GM18870 (cell line): ENCODE data around the gene SERPINA12.
"Not testable (repeated sequence)": the region's sequence is repeated elsewhere in the genome, so short reads cannot be mapped to it uniquely, and the experiment has no call there.

Experiments
- ATAC-seq: cut with Tn5 transposase; IDR thresholded peaks from one replicate; pipeline ENCODE4 v1.9.1; 2021; ENCODE audit warnings: moderate library complexity; ENCODE audit not compliant: unreplicated experiment

The SERPINA12 gene

DNA sequence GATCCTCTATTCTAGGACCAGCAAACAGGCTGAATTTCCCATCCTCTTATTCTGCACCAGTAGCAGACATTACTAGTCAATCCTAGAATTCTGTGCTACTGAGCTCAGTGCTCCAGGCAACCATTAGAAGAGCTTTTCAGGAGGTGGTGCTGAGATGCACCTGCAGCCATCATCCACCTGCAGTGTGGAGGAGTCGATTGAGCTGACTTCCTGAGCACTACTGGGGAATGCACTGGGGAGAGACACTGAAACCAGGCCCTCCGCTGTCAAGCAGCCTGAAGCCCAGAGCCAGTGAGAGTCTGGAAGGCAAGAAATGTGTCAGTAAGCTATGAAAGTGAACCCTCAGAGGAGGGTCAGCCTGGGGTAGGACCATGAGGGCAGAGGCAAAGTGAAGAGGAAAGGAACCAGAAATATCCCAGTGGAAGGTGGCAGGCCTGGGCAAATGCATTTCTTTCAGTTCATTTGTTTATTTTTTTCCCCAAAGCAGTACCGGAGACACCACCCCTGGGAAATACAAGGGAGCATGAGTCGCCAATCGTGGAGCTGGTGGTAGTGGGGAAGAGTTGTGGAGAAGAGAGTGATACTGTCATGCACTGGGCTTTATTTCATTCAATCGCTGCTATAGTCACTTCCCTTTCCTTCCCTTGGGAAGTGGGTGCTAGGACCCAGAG, 28.9 kb upstream of the SERPINA12 start:
- ATAC-seq, result no peak

DNA sequence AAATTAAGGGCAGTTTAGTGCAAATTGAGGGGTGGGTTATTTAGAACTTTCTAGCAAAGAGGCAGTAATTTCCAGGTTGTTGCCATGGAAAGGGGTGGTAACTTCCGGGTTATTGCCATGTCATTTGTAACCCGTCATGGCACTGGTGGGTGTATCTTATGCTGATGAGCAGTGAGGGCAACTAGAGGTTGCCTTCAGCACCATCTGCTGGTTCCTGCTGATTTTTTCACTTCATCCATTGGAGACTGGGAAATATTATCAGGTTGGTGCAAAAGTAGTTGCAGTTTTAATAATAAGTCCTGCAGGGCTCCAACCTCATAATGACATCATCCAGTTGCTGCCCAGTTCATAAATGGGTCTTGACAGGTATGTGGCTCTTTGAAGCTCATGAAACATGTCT, 27.6 kb upstream of the SERPINA12 start:
- ATAC-seq, result no peak

DNA sequence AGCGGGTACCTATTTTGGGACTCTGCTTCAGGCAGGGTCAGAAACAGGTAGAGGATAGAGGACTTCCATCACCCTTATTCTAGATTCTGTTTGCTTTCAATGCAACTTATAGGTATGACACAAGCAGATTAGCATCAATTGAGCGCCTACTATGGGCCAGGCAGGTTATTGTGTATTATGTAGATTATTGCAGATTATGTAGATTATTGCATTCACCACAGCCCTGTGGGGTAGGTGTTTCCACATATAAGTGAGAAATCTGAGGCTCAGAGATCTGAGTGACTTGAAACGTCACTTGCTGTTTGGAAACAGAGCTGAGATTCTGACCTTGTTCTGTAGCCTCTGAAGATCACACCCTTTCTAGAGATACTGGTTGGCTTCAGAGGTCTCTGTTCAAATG, 26.2 kb upstream of the SERPINA12 start:
- ATAC-seq, result no peak

DNA sequence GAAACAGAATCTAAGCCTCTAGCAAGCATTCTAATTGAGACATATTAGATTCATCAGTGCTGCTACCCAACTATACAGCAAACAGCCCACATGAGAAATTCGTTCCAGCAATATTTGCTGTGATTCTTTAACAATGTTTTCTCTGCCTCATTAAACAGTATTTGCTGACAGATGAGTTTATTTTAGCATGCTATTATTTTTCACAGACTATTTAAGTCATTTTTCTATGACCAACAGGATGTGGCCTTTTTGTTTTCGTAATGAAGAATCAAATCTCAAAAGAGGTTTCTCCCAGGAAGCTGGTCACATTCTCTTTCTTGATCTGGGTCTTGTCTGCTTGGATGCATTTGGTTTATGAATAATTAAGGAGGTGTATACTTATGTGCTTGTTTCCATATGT, 23.2 kb upstream of the SERPINA12 start:
- ATAC-seq, result no peak

DNA sequence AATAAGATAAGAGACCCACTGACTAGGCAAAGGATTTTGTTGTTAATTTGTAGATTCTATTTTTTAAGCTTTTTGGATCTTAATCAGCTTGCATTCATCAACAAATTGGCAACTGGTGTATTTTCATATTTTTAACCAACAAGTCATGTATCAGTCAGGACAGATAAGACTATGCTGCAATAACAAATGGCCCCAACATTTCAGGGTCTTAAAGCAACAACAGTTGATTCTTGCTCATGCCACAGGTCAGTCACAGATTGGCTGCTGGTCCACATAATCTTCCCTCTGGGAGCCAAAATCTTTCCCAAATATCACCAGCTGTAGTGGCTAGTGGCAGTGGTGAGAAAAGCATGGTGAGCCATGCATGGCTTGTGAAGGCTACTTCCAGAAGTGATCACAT, 21.9 kb upstream of the SERPINA12 start:
- ATAC-seq, result no peak

DNA sequence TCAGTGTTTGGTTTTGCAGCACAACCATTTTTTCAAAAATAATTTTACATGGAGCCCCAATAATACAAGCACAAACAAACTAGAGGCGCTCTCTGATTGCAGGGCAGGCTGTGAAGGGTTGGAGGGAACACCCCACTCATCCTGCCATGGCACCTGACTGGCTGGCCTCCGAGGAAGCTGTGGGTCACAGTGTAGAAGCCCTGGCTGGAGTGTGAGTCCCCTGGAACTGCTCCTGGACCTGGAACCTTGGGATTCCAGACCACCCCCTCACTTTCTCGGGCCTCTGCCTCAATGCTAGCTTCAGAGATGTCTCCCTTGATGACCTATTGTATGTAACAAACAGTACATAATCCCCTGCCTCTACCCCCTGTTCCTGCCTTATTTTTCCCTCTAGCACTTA, 14.8 kb upstream of the SERPINA12 start:
- no peak for ATAC-seq

DNA sequence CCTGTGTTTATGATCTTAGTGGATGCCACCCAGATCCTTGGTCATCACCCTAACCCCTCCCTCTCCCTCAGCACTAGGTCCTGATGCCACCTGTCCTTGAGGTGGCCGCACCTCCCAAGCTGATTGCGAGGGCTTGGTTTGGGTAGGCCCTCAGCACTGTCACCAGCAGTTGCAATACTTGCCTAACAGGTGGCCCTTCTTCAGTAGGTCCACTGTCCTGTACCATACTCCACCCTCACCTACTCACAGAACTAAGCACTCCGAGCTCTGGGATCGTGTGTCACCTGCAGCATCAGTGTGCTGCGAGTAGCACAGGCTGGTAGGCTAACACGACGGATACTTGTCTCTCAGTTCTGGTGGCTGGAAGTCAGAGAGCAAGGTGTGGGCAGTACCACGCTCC, 14.0 kb upstream of the SERPINA12 start:
- ATAC-seq, result no peak

DNA sequence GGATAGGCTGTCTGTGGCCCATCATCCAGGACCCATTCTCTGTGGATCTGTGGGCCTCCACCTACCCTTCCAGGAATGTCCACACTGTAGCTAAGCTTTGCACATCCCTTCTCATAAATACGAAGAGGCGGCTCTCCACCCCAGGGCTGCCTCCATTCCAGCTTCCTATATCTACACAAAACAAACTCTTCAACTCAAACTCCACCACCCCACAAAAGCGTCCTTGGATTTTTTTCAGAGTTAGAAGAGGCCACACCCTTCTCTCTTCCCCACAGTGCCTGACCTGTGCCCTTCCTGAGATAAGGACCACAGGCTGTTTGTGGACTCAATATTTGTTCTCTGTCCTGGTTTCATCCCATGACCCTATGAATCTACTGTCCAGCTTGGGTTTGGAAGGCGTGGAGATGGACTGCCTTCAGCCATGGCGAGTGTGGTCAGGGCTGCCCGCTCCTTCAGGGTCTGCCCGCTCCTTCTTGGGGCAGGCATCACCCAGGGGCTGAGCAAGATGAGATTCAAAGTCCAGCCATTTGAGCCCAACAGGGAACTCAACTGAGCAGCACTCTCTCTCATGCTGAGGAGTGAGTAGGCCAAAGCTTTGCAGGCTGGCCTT, 13.0 kb upstream of the SERPINA12 start:
- ATAC-seq, result no peak

DNA sequence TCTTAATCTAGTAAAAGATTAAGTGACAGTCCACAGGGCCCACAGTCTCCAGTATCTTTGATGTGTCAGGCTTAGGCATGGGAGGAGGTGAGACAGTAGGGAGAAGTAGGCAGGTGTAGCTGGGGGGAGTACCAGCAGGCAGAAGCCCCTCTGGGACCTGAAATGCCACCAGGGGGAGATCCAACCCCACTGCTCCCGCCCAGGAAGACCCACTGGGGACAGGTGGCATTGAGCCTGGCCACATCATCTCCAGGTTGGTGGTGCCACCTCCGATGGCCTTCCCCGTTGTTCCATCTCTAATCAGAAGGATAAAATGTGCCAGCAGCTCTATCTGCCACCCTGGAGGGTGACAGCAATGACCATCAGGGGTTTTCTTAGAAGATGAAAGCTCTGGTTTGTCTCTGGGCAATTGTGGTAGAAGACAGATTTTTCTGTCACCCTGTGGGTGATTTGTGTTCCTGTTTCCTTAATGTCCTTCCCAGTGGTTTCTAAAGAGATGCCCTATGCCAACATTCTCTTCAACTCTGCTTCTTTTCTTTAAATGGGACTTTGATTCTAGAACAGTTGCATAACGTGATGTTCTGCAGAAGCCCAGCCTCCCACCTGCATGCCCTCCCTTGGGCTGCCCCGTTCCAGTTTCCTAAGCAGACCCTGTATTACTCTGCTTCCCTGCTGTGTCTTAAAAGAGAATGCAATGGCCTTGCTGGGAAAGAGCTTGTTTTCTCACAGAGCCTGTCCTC, 12.3 kb upstream of the SERPINA12 start:
- no peak for ATAC-seq

DNA sequence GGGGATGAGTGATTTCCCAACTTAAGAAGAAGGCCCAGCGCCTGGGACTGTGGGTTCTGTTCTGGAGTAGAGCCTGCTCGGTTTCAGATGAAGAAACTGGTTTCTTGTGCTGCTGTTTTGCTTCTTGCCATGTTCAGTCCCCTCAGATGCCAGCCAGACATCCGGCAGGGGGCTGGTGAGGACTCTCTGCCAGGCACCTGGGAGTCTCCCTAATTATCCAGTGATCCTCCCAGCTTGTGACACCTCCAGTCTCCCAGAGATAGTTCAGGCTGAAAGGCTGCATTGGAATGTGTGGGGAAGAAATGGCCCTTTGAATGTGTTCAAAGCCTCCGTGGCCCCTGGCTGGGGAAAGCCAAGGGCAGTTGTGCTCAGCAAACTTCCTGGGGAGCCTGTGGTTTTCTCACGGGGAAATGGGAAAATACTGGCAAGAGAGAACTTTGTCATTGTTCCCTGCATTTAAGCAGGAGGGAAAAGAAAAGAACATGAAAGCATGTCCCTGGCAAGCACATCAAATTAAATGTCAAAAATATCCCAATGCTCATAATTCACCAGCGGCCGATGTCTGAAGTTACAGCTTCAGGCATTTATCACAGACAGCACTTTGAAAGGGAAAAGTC, 8.5 kb upstream of the SERPINA12 start:
- no peak for ATAC-seq

DNA sequence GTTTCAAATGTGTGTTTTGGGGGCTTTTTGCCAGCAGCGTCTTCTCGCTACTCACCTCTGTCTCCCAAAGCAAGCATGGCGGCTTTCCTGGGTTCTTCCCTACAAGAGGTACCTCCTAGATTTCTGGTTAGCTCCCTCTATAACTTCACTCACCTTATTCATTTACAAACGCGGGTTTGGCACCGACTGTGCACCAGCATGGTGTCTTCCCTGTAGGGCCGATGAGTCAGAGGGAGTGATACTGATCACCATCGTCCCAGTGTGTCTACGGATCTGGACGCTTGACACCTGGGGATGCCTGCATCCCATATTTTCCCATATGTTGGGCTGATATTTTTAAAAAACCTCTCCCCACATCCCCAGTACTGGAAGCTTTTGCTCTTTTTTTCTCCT, 8.0 kb upstream of the SERPINA12 start:
- no peak for ATAC-seq

DNA sequence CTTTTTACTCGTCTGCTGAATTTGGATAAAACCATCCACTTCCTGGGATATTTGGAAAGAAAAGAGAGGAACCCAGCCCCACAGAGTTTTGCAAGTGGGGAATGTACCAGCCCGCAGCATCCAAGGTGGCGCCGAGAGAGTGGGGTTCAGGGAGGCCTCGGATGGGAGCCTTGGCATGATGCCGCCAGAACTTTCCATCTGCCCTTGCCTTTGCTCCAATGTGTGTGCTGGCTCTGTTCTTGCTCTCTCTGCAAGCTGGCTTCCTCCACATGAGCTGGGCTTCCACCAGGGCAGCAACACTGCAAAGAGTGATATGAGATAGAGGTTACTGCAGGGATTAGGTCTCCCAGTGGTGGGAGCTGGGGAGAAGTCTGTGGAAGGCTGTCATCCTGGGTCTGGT, 6.6 kb upstream of the SERPINA12 start:
- no peak for ATAC-seq

DNA sequence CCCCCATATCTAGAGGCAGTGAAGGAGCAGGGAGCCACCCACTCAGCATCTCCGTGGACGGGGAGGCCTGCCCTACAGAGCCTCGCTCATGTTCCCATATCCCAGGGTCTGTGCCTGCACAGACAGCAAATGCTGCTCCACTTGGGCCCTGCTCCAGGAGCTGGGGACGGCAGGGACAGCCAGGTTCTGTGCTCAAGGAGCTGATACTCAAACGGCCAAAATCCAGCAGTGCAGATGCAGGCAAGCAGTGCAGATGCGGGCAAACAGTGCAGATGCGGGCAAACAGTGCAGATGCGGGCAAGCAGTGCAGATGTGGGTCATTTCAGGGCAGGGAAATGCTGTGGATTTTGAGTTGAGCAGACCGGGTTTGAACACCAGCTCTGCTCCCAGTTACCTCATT, 6.2 kb upstream of the SERPINA12 start:
- ATAC-seq, result no peak

DNA sequence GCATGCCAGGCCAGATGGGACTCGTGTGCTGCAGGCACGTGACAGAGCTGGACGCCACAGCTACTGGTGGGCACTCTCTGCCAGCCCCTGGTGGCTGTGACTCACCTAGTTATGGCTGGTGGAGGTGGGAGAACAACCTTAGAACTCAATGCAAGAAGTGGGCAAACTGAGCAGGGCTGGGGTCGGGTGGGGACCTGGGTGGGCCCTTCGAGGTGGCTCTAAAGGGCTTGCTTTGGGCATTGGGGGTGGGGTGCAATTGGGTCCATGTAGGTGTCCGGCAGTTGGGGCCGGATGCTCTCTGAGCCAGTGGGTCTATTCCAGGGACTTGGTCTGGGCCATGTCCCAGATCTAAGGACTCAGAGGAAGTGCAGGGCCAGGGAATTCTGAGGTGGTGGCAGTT, 5.1 kb upstream of the SERPINA12 start:
- no peak for ATAC-seq

DNA sequence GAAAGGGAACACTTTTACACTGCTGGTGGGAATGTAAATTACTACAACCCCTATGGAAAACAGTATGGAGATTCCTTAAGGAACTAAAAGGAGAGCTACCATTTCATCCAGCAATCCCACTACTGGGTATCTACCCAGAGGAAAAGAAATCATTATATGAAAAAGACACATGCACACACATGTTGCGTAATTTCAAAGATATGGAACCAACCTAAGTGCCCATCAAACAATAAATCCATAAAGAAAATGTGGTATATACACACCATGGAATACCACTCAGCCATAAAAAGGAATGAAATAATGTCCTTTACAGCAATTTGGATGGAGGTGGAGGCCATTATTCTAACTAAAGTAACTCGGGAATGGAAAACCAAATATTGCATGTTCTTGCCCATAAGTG, 1.2 kb upstream of the SERPINA12 start:
- ATAC-seq, result not testable (repeated sequence)

DNA sequence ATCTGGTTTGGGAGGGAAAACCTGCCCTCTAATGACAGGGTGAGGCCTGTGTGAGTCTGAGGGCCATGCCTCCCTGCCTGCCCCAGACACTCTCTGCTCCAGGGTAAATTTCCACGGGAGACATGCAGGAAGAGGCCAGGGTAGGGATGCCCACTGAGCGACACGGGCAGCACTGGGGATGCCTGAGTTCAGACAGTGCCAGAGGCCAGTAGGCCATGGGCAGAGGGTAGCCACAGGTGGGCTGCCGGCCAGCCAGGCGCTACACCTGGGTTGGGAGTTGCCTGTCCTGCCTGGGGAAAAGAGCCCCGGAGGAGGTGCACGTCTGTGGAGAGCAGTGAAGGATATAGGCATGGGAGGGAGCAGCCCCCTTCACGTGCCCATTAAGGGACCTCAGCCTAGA, 3.6 kb downstream of the SERPINA12 start:
- ATAC-seq, result no peak

DNA sequence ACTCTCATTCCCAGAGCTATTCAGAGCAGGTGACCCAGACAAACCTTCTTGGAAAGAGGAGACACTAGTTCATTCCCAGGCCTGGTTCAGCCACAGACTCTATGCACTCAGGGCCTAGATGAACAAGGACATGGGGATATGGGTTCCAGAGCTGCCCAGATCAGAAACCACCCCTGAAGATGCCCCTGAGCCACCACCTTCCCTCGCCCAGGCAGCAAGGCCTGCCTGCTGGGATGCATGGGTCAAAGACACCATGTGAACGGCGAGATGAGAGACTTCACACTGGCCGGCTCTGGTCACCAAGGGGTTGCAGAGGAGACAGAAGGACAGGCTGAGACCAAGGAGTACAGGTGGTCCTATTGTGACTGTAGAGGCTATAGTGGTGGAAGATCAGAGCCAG, 4.1 kb downstream of the SERPINA12 start:
- no peak for ATAC-seq

DNA sequence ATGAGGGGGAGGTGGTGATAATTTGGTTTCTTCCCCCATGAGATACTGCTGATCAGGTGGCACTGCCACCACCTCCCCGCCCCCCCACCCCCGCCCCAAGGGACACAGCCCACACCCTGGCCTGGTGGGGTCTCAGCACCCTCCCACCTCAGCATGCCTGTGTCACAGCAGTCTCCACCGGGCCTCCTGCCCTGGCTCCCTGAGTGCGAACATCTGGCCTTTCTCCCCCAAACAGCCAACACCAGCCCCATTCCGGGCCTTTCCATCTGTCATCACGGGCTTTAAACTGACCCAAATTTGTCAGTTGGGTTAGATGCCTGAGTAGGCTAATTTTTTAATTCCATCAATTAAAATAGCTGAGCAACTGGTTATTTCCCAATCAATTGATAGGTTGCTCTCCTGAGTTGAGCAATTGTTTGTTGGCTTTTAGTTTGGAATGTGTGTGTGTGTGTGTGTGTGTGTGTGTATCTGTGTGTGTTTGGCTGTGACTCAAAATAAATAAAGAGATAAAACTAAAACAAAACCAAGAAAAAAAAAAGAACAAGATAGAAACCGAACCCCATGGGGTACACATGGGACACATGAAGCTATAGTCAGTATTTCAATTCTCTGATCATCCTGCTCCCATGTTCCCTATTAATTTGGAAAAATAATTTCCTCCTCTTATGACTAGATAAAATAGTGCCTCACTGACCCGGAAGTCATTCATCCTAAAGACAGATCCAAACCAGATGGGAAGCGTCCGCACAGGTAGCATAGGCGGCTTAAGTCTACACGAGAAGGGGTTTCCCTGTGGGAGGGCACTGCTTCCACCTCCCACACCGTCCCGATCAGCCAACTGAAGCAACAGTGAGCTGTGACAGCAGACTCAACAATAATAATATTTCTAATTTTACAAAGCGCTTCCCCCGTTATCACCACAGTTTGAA, 7.4 kb downstream of the SERPINA12 start:
- no peak for ATAC-seq

DNA sequence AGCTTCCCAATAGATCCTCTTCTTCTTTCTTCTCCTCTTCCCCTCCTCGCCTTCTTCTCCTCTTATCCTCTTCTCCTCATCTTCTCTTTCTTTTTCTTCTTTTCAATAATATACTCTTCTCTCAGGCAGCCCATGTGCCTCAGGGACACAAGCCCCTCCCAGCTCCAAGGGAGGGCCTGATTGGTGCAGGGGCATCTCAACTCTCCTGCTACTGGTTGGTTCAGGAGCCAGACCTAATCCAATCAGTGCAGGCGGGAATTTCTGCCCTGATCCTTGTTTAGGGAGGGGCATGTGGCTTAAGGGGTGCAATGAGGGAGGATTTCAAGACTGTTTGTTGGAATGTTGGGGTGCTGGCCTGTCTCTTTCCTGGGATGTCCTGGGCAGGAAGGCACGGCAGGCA, 9.0 kb downstream of the SERPINA12 start:
- no peak for ATAC-seq

DNA sequence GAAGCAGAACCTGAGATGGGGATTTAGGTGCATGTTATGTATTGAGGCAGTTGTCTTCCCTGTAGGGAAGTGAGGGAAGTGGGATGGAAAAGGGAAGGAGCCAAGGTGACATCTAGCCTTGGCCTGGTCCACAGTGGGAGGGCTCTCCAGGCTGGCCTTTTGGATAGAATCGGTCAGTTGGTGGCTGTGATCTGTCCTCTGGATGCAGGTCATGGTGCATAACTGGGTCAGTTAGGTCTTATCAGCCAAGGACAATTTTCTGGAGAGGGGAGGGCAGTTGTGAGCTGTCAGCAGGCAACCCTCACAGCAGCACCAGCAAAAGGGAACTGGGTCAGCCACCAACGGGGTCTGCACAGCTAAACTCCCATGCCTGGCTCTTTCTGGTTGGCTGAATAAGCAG, 9.6 kb downstream of the SERPINA12 start:
- no peak for ATAC-seq

DNA sequence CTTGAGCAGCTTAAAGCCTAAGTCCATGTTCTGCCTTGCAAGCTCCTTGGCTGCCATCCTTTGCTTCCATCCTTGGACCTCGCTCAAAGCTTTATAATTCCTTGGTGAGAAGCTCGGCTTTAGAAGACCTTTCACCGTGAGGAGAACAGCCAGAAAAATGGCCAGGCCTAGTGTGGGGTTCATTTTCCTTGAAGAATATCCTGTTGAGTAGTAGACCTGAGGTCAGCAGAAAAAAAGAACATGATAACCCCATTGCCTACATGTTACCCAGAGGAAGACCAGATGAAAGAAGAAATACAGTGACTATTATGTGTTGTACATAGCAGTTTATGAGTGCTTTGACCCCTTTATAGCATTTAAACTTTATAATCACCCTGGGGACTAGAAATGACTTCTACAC, 11.1 kb downstream of the SERPINA12 start:
- no peak for ATAC-seq
